Astrocyte of the cerebellum (primary cell): ENCODE results near the gene HELB.

Source experiments
- DNase-seq: peaks from one replicate; pipeline ENCODE4 v3.0.0-alpha.2; 2011; ENCODE audit warnings: low read depth
- H3K4me3 ChIP-seq: 2 replicates; pipeline ENCODE4 v1.5.1; 2011; ENCODE audit warnings: mild to moderate bottlenecking, low read depth, low read length, moderate library complexity
- in situ Hi-C: cut with HindIII; loops from 2 replicates; pipeline ENCODE4 v1.10.0; 2017; ENCODE audit warnings: low sequenced_read_pairs
- TF ChIP-seq, protein P1 (sequence below): IDR thresholded peaks from 2 replicates; pipeline ENCODE4 v1.5.1; 2012; ENCODE audit warnings: low read length, low read depth, moderate library complexity, mild to moderate bottlenecking; ENCODE audit errors: missing control alignments

The HELB gene

DNA sequence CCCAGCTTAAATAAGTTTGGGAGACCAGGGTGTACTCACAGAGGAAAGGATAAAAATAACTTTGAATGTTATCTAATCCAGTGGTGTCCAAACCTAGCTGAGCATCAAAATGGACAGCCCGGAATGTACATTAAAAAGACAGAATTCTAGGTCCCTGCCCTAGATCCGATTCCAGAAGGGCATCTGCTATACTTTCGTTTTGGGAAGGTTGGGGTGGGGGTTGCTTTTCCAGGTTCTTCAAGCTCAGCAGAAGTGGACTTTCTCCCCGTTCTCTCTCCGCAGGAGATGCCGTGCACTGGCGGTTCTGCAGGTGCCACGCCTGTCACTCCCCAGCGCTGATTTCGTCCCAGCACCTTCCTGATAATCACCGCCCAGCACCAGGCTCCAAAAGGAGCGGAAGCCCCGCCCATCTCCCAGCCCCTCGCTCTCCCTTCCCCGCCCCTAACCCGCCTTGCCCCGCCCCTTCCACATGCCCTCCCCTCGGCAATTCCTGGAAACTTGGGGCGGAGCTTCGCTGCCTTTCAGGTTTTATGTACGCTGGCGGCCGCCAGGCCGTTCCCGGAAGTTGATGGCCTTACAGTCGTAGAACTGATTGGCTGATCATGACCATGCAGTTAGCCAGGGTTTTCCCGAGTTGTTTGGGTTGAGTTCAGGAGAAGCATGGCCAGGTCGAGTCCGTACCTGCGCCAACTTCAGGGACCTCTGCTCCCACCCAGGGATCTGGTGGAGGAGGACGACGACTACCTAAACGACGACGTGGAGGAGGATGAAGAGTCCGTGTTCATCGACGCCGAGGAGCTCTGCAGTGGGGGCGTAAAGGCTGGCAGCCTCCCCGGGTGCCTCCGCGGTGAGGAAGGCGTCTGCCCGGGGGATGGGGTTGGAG, at the start of gene HELB:
Gene HELB, plus strand, starts transcription at position 550 of the 883 bp plus-strand sequence. Its CDS starts 111 bp downstream, at position 661.
- DNase-seq: peak; percentile 88
- TF ChIP-seq, protein P1, sequence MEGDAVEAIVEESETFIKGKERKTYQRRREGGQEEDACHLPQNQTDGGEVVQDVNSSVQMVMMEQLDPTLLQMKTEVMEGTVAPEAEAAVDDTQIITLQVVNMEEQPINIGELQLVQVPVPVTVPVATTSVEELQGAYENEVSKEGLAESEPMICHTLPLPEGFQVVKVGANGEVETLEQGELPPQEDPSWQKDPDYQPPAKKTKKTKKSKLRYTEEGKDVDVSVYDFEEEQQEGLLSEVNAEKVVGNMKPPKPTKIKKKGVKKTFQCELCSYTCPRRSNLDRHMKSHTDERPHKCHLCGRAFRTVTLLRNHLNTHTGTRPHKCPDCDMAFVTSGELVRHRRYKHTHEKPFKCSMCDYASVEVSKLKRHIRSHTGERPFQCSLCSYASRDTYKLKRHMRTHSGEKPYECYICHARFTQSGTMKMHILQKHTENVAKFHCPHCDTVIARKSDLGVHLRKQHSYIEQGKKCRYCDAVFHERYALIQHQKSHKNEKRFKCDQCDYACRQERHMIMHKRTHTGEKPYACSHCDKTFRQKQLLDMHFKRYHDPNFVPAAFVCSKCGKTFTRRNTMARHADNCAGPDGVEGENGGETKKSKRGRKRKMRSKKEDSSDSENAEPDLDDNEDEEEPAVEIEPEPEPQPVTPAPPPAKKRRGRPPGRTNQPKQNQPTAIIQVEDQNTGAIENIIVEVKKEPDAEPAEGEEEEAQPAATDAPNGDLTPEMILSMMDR: no peak
- H3K4me3 ChIP-seq: peak within 1 kb of the TSS; percentile 86
- in situ Hi-C loops: no loop called here

DNA sequence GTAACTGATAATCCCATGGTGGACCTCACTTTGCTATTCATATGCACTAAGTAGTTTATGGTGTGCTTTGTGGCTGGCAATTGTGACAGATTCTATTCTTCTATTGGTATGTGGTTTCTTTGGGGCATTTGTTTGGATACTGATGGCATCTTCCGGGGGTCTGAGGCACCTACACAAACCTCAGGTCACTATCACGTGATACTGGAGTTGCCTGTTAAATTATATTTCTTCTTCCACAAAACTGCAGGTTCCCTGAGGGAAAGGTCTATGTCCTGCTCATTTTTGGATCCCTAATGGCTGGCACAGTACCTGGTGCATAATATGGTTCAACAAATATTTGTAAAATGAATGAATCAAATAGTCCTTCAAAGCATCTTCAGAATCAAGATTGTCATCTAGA, 49.5 kb upstream of the HELB start:
- TF ChIP-seq, protein P1: no peak
- H3K4me3 ChIP-seq: no peak overlapping the region
- in situ Hi-C loops: no loop called here
- no peak for DNase-seq

DNA sequence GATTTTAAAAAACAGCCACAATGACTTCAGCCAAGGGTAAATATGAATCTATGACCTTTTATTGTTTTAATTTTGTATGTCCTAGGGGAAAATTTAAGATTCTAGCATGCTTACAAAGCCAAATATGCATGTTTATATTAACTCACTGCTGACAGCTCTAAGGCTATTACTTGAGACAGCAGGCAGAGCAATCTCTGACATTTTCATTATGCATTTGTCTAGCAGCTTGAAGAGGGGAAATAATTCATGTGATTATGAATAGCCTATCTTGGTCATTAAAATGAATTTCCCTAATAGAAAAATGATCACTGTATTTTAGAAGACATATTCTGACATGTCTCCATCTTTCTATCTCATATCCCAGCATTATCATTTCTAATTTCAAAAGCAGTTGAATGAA, 46.6 kb upstream of the HELB start:
- TF ChIP-seq, protein P1: no peak
- no peak overlapping the region for H3K4me3 ChIP-seq
- in situ Hi-C loops: no loop called here
- no peak for DNase-seq

DNA sequence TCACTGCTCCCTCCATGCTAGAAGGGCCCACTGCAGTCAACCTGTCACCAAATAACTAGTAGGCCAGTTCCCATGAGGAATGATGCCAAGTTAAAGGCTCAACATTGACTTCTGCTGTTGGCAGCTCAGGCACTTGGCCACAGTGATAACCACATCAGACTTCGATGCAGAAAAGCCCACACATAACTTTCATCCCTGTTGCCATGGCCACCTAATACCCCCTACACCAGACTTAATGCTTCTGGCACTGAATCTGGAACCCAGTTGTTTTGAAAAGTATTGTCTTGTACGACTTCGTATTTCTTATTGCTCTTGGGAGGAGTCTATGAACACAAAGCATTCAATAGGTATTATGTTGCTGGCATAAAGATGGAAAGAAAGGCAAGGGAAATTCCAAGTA, 44.3 kb upstream of the HELB start:
- in situ Hi-C loops: no loop called here
- TF ChIP-seq, protein P1: no peak
- DNase-seq: no peak

DNA sequence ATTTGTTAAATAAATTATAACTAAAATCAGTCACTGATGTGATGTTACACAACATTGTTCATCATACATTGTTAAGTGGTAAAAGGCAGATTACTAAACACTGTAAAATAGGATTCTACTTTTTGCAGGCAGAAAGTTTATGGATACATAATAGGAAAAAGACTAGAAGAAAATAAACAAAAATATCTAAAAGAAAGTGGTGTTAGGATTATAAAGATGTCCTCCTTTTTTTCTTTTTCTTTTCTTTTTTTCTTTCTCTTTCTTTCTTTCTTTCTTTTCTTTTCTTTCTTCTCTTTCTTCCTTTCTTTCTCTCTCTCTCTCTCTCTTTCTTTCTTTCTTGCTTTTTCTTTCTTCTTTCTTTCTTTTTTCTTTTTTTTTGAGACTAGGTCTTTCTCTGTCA, 39.6 kb upstream of the HELB start:
- no peak for DNase-seq
- in situ Hi-C loops: no loop called here
- H3K4me3 ChIP-seq: no peak overlapping the region
- TF ChIP-seq, protein P1: no peak

More for the DNA sequence above, 44.3 kb upstream of the HELB start:
- H3K4me3 ChIP-seq: no peak overlapping the region

DNA sequence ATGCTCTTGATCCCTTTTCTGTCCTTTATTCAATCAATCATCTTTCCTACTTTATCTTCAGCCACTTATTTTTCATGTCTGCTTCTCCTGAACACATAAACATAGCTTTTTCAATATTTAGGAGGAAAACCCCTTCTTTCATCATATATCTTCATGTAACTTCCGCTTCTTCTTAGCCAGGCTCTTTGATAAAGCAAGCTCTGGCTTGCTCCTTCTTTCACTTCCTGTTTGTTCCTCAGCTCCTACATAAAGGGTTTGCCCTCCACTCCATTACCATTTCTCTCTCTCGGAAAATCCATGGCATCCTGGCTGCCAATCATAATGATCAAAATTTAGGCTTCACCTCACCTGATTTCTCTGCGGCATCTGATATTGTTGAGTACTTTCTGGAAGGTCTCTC, 33.7 kb upstream of the HELB start:
- no peak for DNase-seq

More for the DNA sequence above, 33.7 kb upstream of the HELB start:
- in situ Hi-C loops: no loop called here
- H3K4me3 ChIP-seq: no peak overlapping the region
- TF ChIP-seq, protein P1: no peak
